Effector CD8-positive, alpha-beta T cell (primary cell): Measurements from ENCODE around the gene FAM180A.
"Not testable (repeated sequence)": the region's sequence is repeated elsewhere in the genome, so short reads cannot be mapped to it uniquely, and the experiment has no call there.

Source experiments
- DNase-seq: peaks from one replicate; lab custom pipeline; 2025; lab: John Stamatoyannopoulos, UW

Gene FAM180A

GRCh38 chr7:135741905-135742304 is 6.7 kb downstream of the FAM180A start:
- DNase-seq: no peak

GRCh38 chr7:135740889-135741288 is 7.7 kb downstream of the FAM180A start:
- no peak for DNase-seq

GRCh38 chr7:135737306-135737647 is 11.3 kb downstream of the FAM180A start:
- not testable (repeated sequence) for DNase-seq

- no peak for DNase-seq
Observed at GRCh38 chr7:135736586-135737305, 11.9 kb downstream of the FAM180A start.

GRCh38 chr7:135734343-135734689 is 14.3 kb downstream of the FAM180A start:
- no peak for DNase-seq

GRCh38 chr7:135733603-135734342 is 14.8 kb downstream of the FAM180A start:
- no peak for DNase-seq

GRCh38 chr7:135731131-135731530 is 17.5 kb downstream of the FAM180A start:
- no peak for DNase-seq

GRCh38 chr7:135729230-135729629 is 19.4 kb downstream of the FAM180A start:
- no peak for DNase-seq

- no peak for DNase-seq
Observed at GRCh38 chr7:135728136-135728669, 20.4 kb downstream of the FAM180A start, which contains the start of gene SLC13A4. SLC13A4 (minus strand) TSS chr7:135728186; CDS start chr7:135727496, 690 bp downstream.

GRCh38 chr7:135726911-135727673 is 21.5 kb downstream of the FAM180A start:
- DNase-seq: no peak

- DNase-seq: no peak
Observed at GRCh38 chr7:135726276-135726788, 22.3 kb downstream of the FAM180A start.

- DNase-seq: no peak
Observed at GRCh38 chr7:135723411-135723810, 25.2 kb downstream of the FAM180A start.

- no peak for DNase-seq
Observed at GRCh38 chr7:135721198-135721820, 27.3 kb downstream of the FAM180A start.

- DNase-seq: no peak
Observed at GRCh38 chr7:135719688-135720087, 28.9 kb downstream of the FAM180A start.

- no peak for DNase-seq
Observed at GRCh38 chr7:135718794-135719437, 29.7 kb downstream of the FAM180A start.

GRCh38 chr7:135718219-135718618 is 30.4 kb downstream of the FAM180A start:
- DNase-seq: no peak

GRCh38 chr7:135717693-135718092 is 30.9 kb downstream of the FAM180A start:
- no peak for DNase-seq

GRCh38 chr7:135716677-135717238 is 31.9 kb downstream of the FAM180A start:
- no peak for DNase-seq

- no peak for DNase-seq
Observed at GRCh38 chr7:135715673-135716072, 32.9 kb downstream of the FAM180A start.

- DNase-seq: no peak
Observed at GRCh38 chr7:135715055-135715522, 33.5 kb downstream of the FAM180A start.

- DNase-seq: no peak
Observed at GRCh38 chr7:135714534-135715009, 34.0 kb downstream of the FAM180A start.
